Right lung (tissue), 5 donors: Measurements from ENCODE around the gene SLC44A5. TPM values are rescaled to one million over a fixed set of nuclear protein-coding genes. Genes with fewer than 3 reads are reported as not detected.
"Not testable (repeated sequence)": the region's sequence is repeated elsewhere in the genome, so short reads cannot be mapped to it uniquely, and the experiment has no call there.

Experiments
- DNase-seq, 2 donors: peaks; one replicate each; pipeline ENCODE4 v3.0.0-alpha.2; 2013
- polyA plus RNA-seq, 5 donors: library from polyadenylated mRNA; unstranded; fragments of 120-200 nt; gene quantifications; one replicate each; pipeline versions ENCODE4 v1.2.1 to v1.2.3, GENCODE V29; 2013; ENCODE audit warnings: inconsistent platforms in 1 of 5, low replicate concordance in 1 of 5; ENCODE audit not compliant: insufficient read length in 5 of 5, insufficient read depth in 1 of 5

Gene SLC44A5
- polyA plus RNA-seq, 5 donors = 1.0 to 7.4 (median 3.3) TPM

GRCh38 chr1:75522389-75522788 is 88.5 kb downstream of the SLC44A5 start:
- DNase-seq = no peak

DNA sequence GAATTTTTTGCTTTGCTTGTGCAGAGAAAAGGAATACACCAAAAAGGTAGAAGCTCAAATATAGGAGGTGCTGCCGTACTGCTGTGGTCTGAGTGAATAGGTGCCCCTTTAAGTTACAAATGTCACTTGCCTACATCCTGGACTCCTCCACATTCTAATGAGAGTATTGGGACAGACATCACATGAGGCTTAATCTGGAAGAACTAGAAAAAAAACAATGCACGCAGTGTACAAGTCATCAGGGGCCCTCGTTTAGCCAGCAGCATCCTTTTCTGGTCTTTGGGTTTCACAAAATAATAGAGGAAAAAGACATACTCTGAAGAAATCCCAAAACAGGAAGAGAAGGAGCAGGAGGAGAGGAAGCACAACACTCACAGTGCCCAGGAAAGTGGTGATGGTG is 89.3 kb downstream of the SLC44A5 start:
- no peak for DNase-seq

DNA sequence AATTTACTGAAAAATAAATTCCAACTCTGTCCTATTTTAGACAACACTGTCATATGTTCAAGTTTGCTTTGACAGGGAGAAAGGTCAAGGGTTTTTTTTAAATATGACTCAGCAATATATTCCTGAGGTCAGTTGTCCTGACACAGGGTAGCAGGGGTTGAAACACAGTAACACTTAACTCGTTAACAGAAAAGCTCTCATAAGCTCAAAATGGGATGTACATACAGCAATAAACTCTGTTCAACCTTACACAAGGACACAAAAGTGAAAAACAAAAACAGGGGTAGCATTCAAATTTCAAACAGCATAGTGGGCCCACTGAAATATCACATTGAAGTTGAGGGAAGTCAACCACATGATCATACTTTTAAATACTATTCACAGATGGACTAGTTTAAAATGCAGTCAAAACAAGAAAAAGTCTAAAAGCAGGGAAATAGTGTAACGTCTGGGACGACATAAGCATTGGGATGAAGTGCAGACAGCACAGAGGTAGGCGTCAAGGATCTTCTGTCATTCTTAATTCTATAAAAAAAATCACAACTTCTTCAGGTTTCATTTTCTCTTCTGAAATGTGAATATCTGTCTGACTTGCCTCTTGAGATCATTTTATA is 89.9 kb downstream of the SLC44A5 start:
- no peak for DNase-seq

DNA sequence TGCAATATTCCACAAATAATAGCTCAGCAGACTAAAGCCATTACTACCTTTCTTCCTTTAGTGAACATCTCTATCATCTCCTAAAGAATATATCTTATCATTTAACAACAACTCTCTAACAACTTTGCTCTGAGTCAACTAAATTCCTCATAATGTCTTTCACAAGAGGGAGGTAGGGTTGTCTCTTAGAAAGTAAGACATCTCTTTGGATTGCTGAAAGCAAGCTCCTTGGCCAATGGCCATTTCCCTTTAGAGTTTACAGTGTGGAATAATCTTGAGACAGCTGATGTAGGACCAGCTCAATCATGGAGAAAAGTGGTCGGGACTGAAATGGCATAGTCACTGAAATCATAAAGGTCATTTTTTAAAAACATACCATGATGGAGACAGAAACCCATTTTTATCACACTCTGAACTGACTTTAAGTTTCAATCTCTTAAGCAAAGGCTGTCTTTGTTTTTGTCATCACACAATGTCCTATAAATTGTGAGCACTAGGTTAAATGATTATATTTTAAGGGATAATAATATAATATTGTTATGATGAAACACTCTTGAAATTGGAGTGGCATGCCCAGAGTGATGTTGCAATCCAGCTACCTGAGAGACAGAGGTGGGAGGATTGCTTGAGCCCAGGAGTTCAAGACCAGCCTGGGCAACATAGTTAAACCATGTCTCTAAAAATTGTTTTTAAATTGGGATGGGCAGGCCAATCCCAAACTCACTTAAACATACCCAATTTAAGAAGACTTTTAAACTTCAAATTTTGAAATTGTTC is 91.1 kb downstream of the SLC44A5 start:
- DNase-seq = no peak

GRCh38 chr1:75518686-75519085 is 92.2 kb downstream of the SLC44A5 start:
- DNase-seq = no peak

DNA sequence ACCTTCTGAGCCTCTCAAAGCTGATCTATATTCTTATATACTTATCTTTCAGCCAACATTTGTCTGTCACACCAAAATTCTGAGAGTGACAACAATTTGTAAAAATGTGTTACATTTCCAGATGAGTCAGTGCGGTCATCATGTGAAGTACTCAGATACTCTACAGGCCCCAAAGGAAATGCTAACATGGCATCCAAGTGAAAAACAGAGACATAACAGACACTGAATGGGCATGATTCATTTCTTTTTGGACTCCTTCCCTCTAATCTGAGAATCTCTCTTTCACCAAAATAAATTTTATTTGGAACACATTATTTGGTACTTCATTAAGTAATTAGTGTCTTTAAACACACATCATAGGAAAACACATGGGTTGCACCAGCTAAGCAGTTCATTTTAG is 96.6 kb downstream of the SLC44A5 start:
- DNase-seq = no peak

DNA sequence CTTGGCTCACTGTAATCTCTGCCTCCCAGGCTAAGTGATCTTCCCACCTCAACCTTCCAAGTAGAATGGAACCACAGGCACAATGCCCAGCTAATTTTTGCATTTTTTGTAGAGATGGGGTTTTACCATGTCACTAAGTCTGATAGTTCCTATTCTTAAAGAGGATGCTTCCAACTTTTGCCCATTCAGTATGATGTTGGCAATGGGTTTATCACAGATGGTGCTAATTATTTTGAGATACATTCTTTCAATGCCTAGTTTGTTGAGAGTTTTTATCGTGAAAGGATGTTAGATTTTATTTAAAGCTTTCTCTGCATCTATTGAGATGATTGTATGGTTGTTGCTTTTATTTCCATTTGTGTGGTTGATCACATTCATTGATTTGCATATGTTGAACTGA is 103.9 kb downstream of the SLC44A5 start:
- no peak for DNase-seq

GRCh38 chr1:75503221-75503974 is 107.5 kb downstream of the SLC44A5 start:
- DNase-seq = no peak

- no peak for DNase-seq
Observed at GRCh38 chr1:75502776-75503175, 108.1 kb downstream of the SLC44A5 start.

GRCh38 chr1:75501577-75502295 is 109.2 kb downstream of the SLC44A5 start:
- DNase-seq = no peak

- DNase-seq = no peak
Observed at GRCh38 chr1:75492011-75492410, 118.9 kb downstream of the SLC44A5 start.

DNA sequence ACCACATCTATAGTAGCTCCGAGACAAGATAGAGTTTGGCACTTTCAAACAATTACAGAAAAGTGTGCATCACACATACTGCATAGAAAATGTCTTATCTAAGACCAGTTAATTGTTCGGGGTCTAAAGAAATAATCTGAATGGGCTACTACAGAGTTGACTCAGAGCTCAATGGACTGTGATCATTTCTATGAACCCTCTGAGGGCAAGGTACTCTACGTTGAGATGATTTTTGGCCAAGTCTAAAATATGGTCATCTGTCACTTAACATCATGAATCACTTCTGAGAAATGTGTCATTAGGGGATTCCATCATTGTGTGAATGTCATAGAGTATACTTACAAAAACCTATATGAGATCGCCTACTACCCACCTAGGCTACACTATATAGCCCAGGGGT is 123.5 kb downstream of the SLC44A5 start:
- DNase-seq = no peak

GRCh38 chr1:75484789-75485188 is 126.1 kb downstream of the SLC44A5 start:
- no peak for DNase-seq

- no peak for DNase-seq
Observed at GRCh38 chr1:75482951-75483350, 128.0 kb downstream of the SLC44A5 start.

DNA sequence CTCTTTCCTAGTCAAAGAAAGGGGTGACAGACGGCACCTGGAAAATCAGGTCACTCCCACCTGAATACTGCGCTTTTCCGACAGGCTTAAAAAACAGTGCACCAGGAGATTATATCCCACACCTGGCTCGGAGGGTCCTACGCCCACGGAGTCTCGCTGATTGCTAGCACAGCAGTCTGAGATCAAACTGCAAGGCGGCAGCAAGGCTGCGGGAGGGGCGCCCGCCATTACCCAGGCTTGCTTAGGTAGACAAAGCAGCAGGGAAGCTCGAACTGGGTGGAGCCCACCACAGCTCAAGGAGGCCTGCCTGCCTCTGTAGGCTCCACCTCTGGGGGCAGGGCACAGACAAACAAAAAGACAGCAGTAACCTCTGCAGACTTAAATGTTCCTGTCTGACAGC is 134.4 kb downstream of the SLC44A5 start:
- DNase-seq = not testable (repeated sequence)

DNA sequence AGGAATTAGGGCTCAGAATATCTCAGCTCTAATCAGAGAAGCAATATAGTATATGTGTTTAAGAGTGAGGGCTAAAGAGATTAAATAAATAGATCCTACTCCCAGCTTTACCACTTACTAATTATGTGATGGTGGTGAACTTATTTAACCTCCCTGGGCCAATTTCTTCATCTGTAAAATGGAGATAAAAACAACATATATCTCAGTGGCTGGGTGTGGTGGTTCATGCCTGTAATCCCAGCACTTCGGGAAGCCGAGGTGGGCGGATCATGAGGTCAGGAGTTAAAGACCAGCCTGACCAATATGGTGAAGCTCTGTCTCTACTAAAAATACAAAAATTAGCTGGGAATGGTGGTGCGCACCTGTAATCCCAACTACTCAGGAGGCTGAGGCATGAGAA is 135.2 kb downstream of the SLC44A5 start:
- DNase-seq = no peak

DNA sequence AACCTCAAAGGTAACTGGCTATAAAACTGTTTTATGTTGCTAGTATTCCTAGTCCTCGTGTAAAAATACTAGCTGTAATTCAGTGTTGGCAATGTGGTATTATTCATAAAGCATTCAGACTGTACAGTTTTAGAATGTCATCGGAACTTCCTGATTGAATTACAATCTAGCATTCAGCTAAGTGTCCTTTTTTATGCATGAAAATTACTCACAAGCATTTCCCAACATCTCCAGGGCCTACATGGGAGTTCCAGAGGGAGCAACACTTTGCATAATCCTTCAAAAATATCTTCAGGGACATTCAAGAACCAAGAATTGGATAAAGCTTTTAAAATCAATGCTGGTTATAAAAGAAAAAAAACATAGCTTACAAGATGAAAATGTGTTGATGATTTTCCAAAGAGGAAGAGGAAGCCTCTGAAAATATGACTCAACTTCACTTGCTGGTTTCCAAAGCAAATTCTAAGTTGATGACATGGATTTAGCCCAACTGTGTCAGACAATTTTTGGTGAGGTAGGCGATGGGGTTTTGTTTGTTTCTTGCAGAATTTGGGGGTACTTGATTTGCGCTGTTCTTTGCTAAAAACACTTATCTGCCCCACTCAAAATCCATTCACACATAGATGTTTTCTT is 137.8 kb downstream of the SLC44A5 start:
- no peak for DNase-seq

DNA sequence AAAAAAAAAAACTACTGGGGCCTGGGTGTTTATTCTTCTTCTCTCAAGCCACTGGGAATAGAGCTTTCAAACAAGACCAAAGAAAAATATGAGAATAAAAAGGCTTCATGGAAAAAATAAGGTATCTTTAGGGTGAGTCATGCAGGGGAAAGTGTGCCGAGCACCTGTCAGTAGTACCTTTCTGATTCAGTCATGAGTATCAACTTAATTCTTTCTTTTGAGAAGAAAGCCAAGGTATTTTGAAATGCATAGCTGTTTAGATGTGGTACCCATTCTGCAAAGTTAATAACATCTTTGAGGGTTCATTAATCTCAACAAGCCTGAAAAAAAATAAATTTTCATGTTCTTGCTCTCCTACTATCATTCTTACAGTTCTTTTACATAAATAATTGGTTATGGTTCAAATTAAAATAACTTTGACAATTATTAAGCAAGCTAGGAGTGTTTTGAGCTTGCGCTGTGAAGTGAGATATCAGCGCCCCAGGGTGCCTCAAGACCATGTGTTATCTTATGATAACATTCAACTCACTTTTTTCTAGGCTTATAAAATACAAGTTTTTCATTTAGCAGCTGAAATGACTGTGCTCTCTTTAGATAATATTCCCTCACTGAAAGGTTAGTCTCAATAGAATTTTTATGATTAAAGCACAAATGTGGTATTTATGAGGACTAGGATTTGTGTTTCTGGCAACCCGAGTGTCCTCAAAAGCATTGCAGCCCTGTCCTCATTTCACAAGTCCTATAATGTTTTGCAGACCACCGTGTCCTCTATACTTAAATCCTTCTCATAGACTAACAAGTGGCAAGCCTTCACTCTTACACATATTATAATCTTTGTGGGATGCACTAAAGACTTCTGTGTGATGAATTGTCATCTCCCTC is 138.6 kb downstream of the SLC44A5 start:
- no peak for DNase-seq

DNA sequence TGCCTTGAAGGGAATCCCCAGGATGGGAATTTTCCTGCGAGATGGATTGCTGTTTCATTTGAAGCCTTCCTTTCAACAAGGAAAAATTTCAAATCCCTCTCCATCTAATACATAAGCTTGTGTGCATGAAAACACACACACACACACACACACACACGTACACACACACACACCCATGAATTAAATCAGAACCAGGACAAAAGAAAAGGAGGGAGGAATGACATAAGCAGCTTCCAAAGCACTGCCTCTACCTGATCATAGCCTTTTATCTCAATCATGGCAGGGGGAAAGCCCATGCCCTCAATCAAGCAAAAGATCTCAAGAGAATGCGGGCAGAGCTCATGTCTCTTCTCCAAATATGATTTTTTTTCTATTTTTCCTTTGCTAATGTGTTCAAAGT is 139.7 kb downstream of the SLC44A5 start:
- no peak for DNase-seq

DNA sequence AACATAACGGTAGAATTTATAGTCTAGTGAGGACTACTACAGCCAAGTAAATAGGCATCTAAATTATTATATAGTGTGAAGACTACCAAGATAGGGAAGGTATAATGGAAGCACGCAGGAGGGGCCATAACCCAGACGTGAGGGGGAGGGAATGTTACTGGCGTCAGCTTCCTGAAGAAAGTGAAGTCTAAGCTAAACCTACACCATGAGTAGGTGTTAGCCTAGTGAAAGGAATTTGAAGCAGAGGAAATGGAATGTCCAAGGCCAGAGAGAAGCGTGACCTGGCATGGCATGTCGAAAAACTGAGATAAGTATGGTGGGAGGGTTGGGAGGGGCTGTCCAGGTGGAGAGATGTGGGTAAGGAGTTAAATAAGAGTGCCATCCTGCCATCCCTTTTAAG is 140.5 kb downstream of the SLC44A5 start:
- no peak for DNase-seq
